Middle frontal gyrus (tissue), 1 donor: ENCODE results near the gene EPN1.

Experiments used
- DNase-seq: peaks from one replicate; pipeline ENCODE4 v3.0.0-alpha.2; 2015; ENCODE audit warnings: low spot score; ENCODE audit errors: extremely low spot score

Gene EPN1

GRCh38 chr19:55646889-55647731, 27.9 kb upstream of the EPN1 start:
- no peak for DNase-seq

- no peak for DNase-seq
Observed at GRCh38 chr19:55647732-55648584, 27.1 kb upstream of the EPN1 start, which contains the start of gene CCDC106. Gene CCDC106, plus strand, starts transcription at chr19:55648212. Its CDS starts 835 bp downstream, at chr19:55649047.

GRCh38 chr19:55648585-55649267, 26.3 kb upstream of the EPN1 start:
- no peak for DNase-seq

GRCh38 chr19:55649268-55650125, 25.5 kb upstream of the EPN1 start:
- DNase-seq, result no peak

- no peak for DNase-seq
Observed at GRCh38 chr19:55650126-55650557, 24.9 kb upstream of the EPN1 start.

- no peak for DNase-seq
Observed at GRCh38 chr19:55650602-55651230, 24.3 kb upstream of the EPN1 start.

GRCh38 chr19:55651236-55651635, 23.8 kb upstream of the EPN1 start:
- DNase-seq, result no peak

GRCh38 chr19:55652311-55653128, 22.5 kb upstream of the EPN1 start:
- DNase-seq, result no peak

- DNase-seq, result peak; percentile 98
Observed at GRCh38 chr19:55653651-55654322, 21.2 kb upstream of the EPN1 start.

- peak; percentile 98 for DNase-seq
Observed at GRCh38 chr19:55654323-55654867, 20.6 kb upstream of the EPN1 start.

- peak; percentile 79 for DNase-seq
Observed at GRCh38 chr19:55654868-55655647, 20.0 kb upstream of the EPN1 start, which contains the start of gene U2AF2. Gene U2AF2, plus strand, starts transcription at chr19:55655035. Its CDS starts 70 bp downstream, at chr19:55655105.

- no peak for DNase-seq
Observed at GRCh38 chr19:55655648-55656040, 19.4 kb upstream of the EPN1 start.

GRCh38 chr19:55656552-55656951, 18.5 kb upstream of the EPN1 start:
- no peak for DNase-seq

- no peak for DNase-seq
Observed at GRCh38 chr19:55656988-55657747, 17.9 kb upstream of the EPN1 start.

GRCh38 chr19:55658846-55659459, 16.1 kb upstream of the EPN1 start:
- no peak for DNase-seq

GRCh38 chr19:55659822-55660221, 15.2 kb upstream of the EPN1 start:
- no peak for DNase-seq
